MM.1S (cell line): Measurements from ENCODE around the gene BMPER.
A peak's percentile ranks its signal among the peaks of the same experiment; 100 is the strongest.

Experiments used
- DNase-seq: peaks from one replicate; pipeline ENCODE4 v3.0.0-alpha.2; 2015
- H2AFZ ChIP-seq: fragments of 300-600 bp; sonication (generic); 2 replicates; pipeline ENCODE4 v1.6.0; 2016; ENCODE audit warnings: antibody characterized with exemption, low read length
- H3F3A ChIP-seq: fragments of 300-600 bp; sonication (generic); 2 replicates; pipeline ENCODE4 v1.6.1; 2016; ENCODE audit warnings: mild to moderate bottlenecking, antibody characterized with exemption, low read length, moderate library complexity, mixed read lengths; ENCODE audit not compliant: insufficient read depth
- H3K27ac ChIP-seq: fragments of 300-600 bp; sonication (generic); 2 replicates; pipeline ENCODE4 v1.5.1; 2016; ENCODE audit warnings: mild to moderate bottlenecking, low read length
- H3K27me3 ChIP-seq: fragments of 300-600 bp; sonication (generic); replicated peaks from 2 replicates; pipeline ENCODE4 v1.6.0; 2016; ENCODE audit warnings: low read length; ENCODE audit not compliant: insufficient read depth
- H3K36me3 ChIP-seq: fragments of 300-600 bp; sonication (generic); replicated peaks from 2 replicates; pipeline ENCODE4 v1.6.1; 2016; ENCODE audit warnings: mild to moderate bottlenecking, low read length, mixed read lengths; ENCODE audit not compliant: insufficient read depth
- H3K4me1 ChIP-seq: fragments of 300-600 bp; sonication (generic); 2 replicates; pipeline ENCODE4 v1.6.1; 2016; ENCODE audit warnings: low read length, mixed read lengths
- H3K4me2 ChIP-seq: fragments of 300-600 bp; sonication (generic); 2 replicates; pipeline ENCODE4 v1.6.0; 2016; ENCODE audit warnings: low read depth, low read length
- H3K4me3 ChIP-seq: fragments of 300-600 bp; sonication (generic); 2 replicates; pipeline ENCODE4 v1.5.1; 2016; ENCODE audit warnings: low read length, mixed read lengths
- H3K79me2 ChIP-seq: fragments of 300-600 bp; sonication (generic); 2 replicates; pipeline ENCODE4 v1.6.1; 2016; ENCODE audit warnings: mixed run types, low read length, mixed read lengths
- H3K9ac ChIP-seq: fragments of 300-600 bp; sonication (generic); 2 replicates; pipeline ENCODE4 v1.6.1; 2016; ENCODE audit warnings: low read length, mixed read lengths
- H3K9me2 ChIP-seq: fragments of 300-600 bp; sonication (generic); replicated peaks from 2 replicates; pipeline ENCODE4 v1.6.1; 2016; ENCODE audit warnings: mild to moderate bottlenecking, low read length, mixed read lengths; ENCODE audit not compliant: insufficient read depth
- H3K9me3 ChIP-seq: fragments of 300-600 bp; sonication (generic); replicated peaks from 2 replicates; pipeline ENCODE4 v1.6.1; 2016; ENCODE audit warnings: mild to moderate bottlenecking, low read length, mixed read lengths; ENCODE audit not compliant: insufficient read depth
- H4K20me1 ChIP-seq: fragments of 300-600 bp; sonication (generic); 2 replicates; pipeline ENCODE4 v1.6.1; 2016; ENCODE audit warnings: mild to moderate bottlenecking, low read length, moderate library complexity, mixed read lengths; ENCODE audit not compliant: insufficient read depth
- EZH2 ChIP-seq: fragments of 300-600 bp; sonication (generic); optimal IDR thresholded peaks from 2 replicates; pipeline ENCODE3; 2017; ENCODE audit warnings: low read depth, mild to moderate bottlenecking, antibody characterized with exemption, low read length, mixed read lengths
- EZH2phosphoT487 ChIP-seq: fragments of 300-600 bp; sonication (generic); IDR thresholded peaks from 2 replicates; pipeline ENCODE4 v1.6.1; 2018; ENCODE audit warnings: antibody characterized with exemption, low read length
- TF ChIP-seq, protein P1 (sequence below): fragments of 300-600 bp; sonication (generic); IDR thresholded peaks from 2 replicates; pipeline ENCODE4 v1.5.1; 2016; ENCODE audit warnings: antibody characterized with exemption, low read length, mixed read lengths

BMPER gene

DNA sequence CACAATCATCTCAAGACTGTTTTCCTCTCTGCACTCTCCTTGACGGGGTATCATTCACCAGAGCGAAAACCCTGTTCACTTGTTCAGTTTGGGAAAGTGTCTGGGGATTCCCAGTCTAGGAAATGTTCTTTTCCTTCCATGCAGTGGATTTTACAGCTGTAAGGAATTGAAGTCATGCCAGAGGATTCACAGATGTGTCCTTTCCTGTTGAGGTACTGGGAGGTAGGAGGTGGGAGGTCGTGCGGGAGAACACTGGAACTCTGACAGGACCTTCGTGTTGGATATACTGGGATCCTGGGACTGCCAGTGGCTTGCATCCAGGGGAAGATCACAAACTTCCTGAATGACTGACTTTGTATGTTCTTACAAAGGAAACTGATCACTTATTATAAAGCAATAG, 185.5 kb downstream of the BMPER start:
- H4K20me1 ChIP-seq, result no peaks in the 10 kb centered on the region
- H3K9ac ChIP-seq, result no peak overlapping the region
- no peak overlapping the region for H3K27ac ChIP-seq
- no peak overlapping the region for H2AFZ ChIP-seq
- no peaks in the 10 kb centered on the region for H3K27me3 ChIP-seq
- no peaks in the 10 kb centered on the region for H3F3A ChIP-seq
- H3K79me2 ChIP-seq, result no peaks in the 10 kb centered on the region
- no peak overlapping the region for H3K4me3 ChIP-seq
- no peak for TF ChIP-seq EZH2
- no peak overlapping the region for H3K4me2 ChIP-seq
- no peaks in the 10 kb centered on the region for H3K4me1 ChIP-seq
- no peak for DNase-seq
- H3K36me3 ChIP-seq, result no peaks in the 10 kb centered on the region
- H3K9me3 ChIP-seq, result no peaks in the 10 kb centered on the region
- H3K9me2 ChIP-seq, result no peaks in the 10 kb centered on the region

- TF ChIP-seq EZH2phosphoT487, result no peak
- TF ChIP-seq, protein P1, sequence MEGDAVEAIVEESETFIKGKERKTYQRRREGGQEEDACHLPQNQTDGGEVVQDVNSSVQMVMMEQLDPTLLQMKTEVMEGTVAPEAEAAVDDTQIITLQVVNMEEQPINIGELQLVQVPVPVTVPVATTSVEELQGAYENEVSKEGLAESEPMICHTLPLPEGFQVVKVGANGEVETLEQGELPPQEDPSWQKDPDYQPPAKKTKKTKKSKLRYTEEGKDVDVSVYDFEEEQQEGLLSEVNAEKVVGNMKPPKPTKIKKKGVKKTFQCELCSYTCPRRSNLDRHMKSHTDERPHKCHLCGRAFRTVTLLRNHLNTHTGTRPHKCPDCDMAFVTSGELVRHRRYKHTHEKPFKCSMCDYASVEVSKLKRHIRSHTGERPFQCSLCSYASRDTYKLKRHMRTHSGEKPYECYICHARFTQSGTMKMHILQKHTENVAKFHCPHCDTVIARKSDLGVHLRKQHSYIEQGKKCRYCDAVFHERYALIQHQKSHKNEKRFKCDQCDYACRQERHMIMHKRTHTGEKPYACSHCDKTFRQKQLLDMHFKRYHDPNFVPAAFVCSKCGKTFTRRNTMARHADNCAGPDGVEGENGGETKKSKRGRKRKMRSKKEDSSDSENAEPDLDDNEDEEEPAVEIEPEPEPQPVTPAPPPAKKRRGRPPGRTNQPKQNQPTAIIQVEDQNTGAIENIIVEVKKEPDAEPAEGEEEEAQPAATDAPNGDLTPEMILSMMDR, result peak; percentile 64
- no peak for TF ChIP-seq EZH2
- H3K4me2 ChIP-seq, result no peak overlapping the region
- no peak overlapping the region for H3K4me3 ChIP-seq
- H4K20me1 ChIP-seq, result no peaks in the 10 kb centered on the region
- no peak overlapping the region for H3K9ac ChIP-seq
- no peaks in the 10 kb centered on the region for H3K27me3 ChIP-seq
- no peaks in the 10 kb centered on the region for H3K4me1 ChIP-seq
- no peaks in the 10 kb centered on the region for H3K9me2 ChIP-seq
- no peak overlapping the region for H3K27ac ChIP-seq
- H3K36me3 ChIP-seq, result no peaks in the 10 kb centered on the region
- DNase-seq, result peak; percentile 59
- no peaks in the 10 kb centered on the region for H3F3A ChIP-seq
- no peaks in the 10 kb centered on the region for H3K79me2 ChIP-seq
- H3K9me3 ChIP-seq, result no peaks in the 10 kb centered on the region
- no peak overlapping the region for H2AFZ ChIP-seq
Observed at GRCh38 chr7:34091321-34091917, 186.1 kb downstream of the BMPER start.

DNA sequence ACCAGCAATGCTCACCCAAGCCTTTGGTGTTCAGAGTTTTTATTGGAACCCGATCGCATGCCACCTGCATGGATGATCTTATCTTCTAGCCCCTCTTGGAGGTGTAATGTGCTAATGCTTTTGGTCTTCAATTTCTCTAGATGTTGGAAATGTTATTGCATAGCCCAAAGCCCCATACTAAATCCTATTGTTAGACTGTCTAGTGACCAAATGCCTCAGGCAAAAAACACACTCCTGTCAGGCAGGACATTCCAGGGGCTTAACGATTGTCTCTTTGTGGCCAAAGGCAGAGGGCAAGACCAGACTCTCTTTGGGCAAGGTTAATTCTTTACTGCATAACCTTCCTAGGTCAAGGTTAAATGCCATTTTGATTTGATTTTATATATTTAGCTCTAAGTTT, 187.9 kb downstream of the BMPER start:
- Histone ChIP-seq H4K20me1 (no peaks in the 10 kb centered on the region), H3K9me3 (no peaks in the 10 kb centered on the region), H3K9ac (no peak overlapping the region), H3K36me3 (no peaks in the 10 kb centered on the region), H3K4me1 (no peaks in the 10 kb centered on the region), H3K79me2 (no peaks in the 10 kb centered on the region), H3K27me3 (no peaks in the 10 kb centered on the region), H3K4me3 (no peak overlapping the region), H3K9me2 (no peaks in the 10 kb centered on the region), H3K27ac (no peak overlapping the region), H3K4me2 (no peak overlapping the region), H3F3A (no peaks in the 10 kb centered on the region), H2AFZ (no peak overlapping the region)
- no peak for DNase-seq
- TF ChIP-seq, protein P1, result no peak
- TF ChIP-seq EZH2, result no peak
- TF ChIP-seq EZH2phosphoT487, result no peak

DNA sequence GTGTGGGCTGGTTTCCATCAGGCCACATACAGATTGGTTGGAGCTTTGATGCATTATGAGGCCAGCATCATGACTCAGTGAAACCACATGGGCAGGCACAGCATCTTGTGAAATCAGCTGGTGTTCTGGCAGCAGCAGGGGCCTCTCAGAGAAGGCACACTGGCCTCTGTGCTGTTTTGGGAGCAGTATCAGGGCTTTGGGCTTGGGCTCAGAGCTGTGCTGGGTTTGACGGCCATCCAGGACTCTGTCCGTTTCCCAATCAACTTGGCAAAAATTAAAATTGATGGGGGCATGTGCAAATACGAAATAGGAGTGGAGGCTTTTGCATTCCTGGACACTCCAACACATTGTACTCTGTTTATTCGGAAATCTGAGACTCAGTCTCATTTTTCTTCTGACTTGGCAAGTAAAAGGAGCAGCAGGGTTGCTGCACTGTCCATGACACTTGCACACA, 190.9 kb downstream of the BMPER start:
- Histone ChIP-seq H3K79me2 (no peaks in the 10 kb centered on the region), H3K4me3 (no peak overlapping the region), H3K9me3 (no peaks in the 10 kb centered on the region), H3K36me3 (no peaks in the 10 kb centered on the region), H3K4me2 (no peak overlapping the region), H3K9ac (no peak overlapping the region), H4K20me1 (no peaks in the 10 kb centered on the region), H3K27me3 (no peaks in the 10 kb centered on the region), H3F3A (no peaks in the 10 kb centered on the region), H3K4me1 (no peaks in the 10 kb centered on the region), H2AFZ (no peak overlapping the region), H3K9me2 (no peaks in the 10 kb centered on the region), H3K27ac (no peak overlapping the region)
- no peak for TF ChIP-seq EZH2phosphoT487
- no peak for TF ChIP-seq EZH2
- no peak for DNase-seq
